Endothelial cell of umbilical vein (primary cell): ENCODE results near the gene GRID1. TPM values are rescaled to one million over a fixed set of nuclear protein-coding genes. Genes with fewer than 3 reads are reported as not detected.

Experiments
- BruUV-seq: library from RNA; stranded (reverse); fragments of 400-500 nt; replicated peaks from 2 replicates; lab custom pipeline; 2021; lab: Mats Ljungman, UMichigan
- CTCF ChIA-PET: fragments of 300-600, 350-600 bp; sonication (Branson Sonifier 250); formaldehyde crosslinking; loops from one replicate; lab custom pipeline; 2021; ENCODE audit warnings: antibody characterized with exemption, inconsistent platforms; lab: Charles Lee
- POLR2A ChIA-PET: fragments of 300-600, 350-600 bp; sonication (Branson Sonifier 250); formaldehyde crosslinking; loops from one replicate; lab custom pipeline; 2021; ENCODE audit warnings: antibody characterized with exemption, inconsistent platforms; lab: Charles Lee
- DNase-seq: peaks from one replicate; pipeline ENCODE4 v3.0.0-alpha.2; 2011; ENCODE audit warnings: low read depth, low spot score
- FAIRE-seq: peaks from 2 replicates; lab custom pipeline; 2011; peaks lifted over from hg19 to GRCh38; lab: Jason Lieb, UNC
- H2AFZ ChIP-seq: 2 replicates; pipeline ENCODE4 v1.6.0; 2012; ENCODE audit warnings: low read depth, low read length, control low read depth, inconsistent platforms
- H3K27ac ChIP-seq: 2 replicates; pipeline ENCODE4 v1.5.1; 2011; ENCODE audit warnings: low read depth, mild to moderate bottlenecking, control low read depth, low read length, moderate library complexity; ENCODE audit not compliant: insufficient read depth
- H3K27me3 ChIP-seq, 2 experiments: 2 replicates each; pipeline versions ENCODE4 v1.6.0 to v1.6.1; 2011; ENCODE audit warnings: low read length in 2 of 2, mixed read lengths in 1 of 2; ENCODE audit not compliant: control insufficient read depth in 2 of 2, insufficient read depth in 2 of 2
- H3K36me3 ChIP-seq, 2 experiments: 2 replicates in 1 of 2; 3 replicates in 1 of 2; pipeline ENCODE4 v1.5.1; 2011; ENCODE audit warnings: low read length in 2 of 2, mild to moderate bottlenecking in 1 of 2, moderate library complexity in 1 of 2; ENCODE audit not compliant: control insufficient read depth in 2 of 2, insufficient read depth in 2 of 2; ENCODE audit errors: extremely low read depth in 1 of 2
- H3K4me1 ChIP-seq: 3 replicates; pipeline ENCODE4 v1.5.1; 2011; ENCODE audit warnings: mild to moderate bottlenecking, low read length; ENCODE audit not compliant: control insufficient read depth, insufficient read depth; ENCODE audit errors: extremely low read depth
- H3K4me2 ChIP-seq: 2 replicates; pipeline ENCODE4 v1.6.1; 2011; ENCODE audit warnings: low read length, control low read depth, mixed read lengths; ENCODE audit not compliant: insufficient read depth
- H3K4me3 ChIP-seq, 3 experiments: fragments of 200-600 bp in 1 of 3; sonication (generic), shearing (Covaris generic) in 1 of 3; replicated peaks in 1 of 3; 2 replicates each; pipeline ENCODE4 v1.5.1; 2011 to 2016; ENCODE audit warnings: control low read depth in 3 of 3, low read length in 3 of 3, mild to moderate bottlenecking in 2 of 3, inconsistent platforms in 1 of 3, low read depth in 1 of 3, moderate library complexity in 1 of 3; ENCODE audit not compliant: insufficient read depth in 1 of 3
- H3K79me2 ChIP-seq: 2 replicates; pipeline ENCODE4 v1.6.0; 2012; ENCODE audit warnings: low read length, inconsistent platforms; ENCODE audit not compliant: control insufficient read depth, insufficient read depth
- H3K9ac ChIP-seq: replicated peaks from 2 replicates; pipeline ENCODE3; 2011; ENCODE audit warnings: low read length, control low read depth; ENCODE audit not compliant: insufficient read depth; ENCODE audit errors: extremely low read depth
- H3K9me1 ChIP-seq: replicated peaks from 3 replicates; pipeline ENCODE4 v1.6.0; 2011; ENCODE audit warnings: mild to moderate bottlenecking, low read length; ENCODE audit not compliant: control insufficient read depth, insufficient read depth; ENCODE audit errors: extremely low read depth
- H3K9me3 ChIP-seq: replicated peaks from 2 replicates; pipeline ENCODE4 v1.5.1; 2012; ENCODE audit warnings: low read length, inconsistent platforms; ENCODE audit not compliant: control insufficient read depth, insufficient read depth
- H4K20me1 ChIP-seq: replicated peaks from 2 replicates; pipeline ENCODE3; 2011; ENCODE audit warnings: mild to moderate bottlenecking, low read length; ENCODE audit not compliant: control insufficient read depth, insufficient read depth; ENCODE audit errors: extremely low read depth
- CTCF ChIP-seq, 2 donors: IDR thresholded peaks; 1 replicate in 1 of 2; 2 replicates in 1 of 2; pipeline ENCODE4 v1.5.1; 2011; ENCODE audit warnings: low read length in 2 of 2, mild to moderate bottlenecking in 2 of 2, moderate library complexity in 2 of 2, control low read depth in 1 of 2, inconsistent platforms in 1 of 2, low read depth in 1 of 2; ENCODE audit not compliant: insufficient read depth in 1 of 2; ENCODE audit errors: extremely low read depth in 1 of 2
- EZH2 ChIP-seq: IDR thresholded peaks from 2 replicates; pipeline ENCODE4 v1.6.1; 2012; ENCODE audit warnings: borderline replicate concordance, low read depth, mild to moderate bottlenecking, moderate library complexity, low read length, inconsistent platforms; ENCODE audit not compliant: severe bottlenecking
- FOS ChIP-seq: IDR thresholded peaks from 2 replicates; pipeline ENCODE4 v1.6.1; 2011; ENCODE audit warnings: mild to moderate bottlenecking, low read length, moderate library complexity, borderline replicate concordance; ENCODE audit not compliant: insufficient read depth
- GATA2 ChIP-seq: IDR thresholded peaks from 2 replicates; pipeline ENCODE4 v1.7.0; 2011; ENCODE audit warnings: low read depth, mild to moderate bottlenecking, moderate library complexity, mixed read lengths, low read length; ENCODE audit not compliant: insufficient read length, insufficient read depth
- JUN ChIP-seq: IDR thresholded peaks from 2 replicates; pipeline ENCODE4 v1.6.1; 2011; ENCODE audit warnings: borderline replicate concordance, low read depth; ENCODE audit not compliant: insufficient read length, insufficient read depth
- MAX ChIP-seq: IDR thresholded peaks from 2 replicates; pipeline ENCODE4 v1.6.1; 2011; ENCODE audit not compliant: insufficient read depth, insufficient read length
- MYC ChIP-seq: IDR thresholded peaks from one replicate; pipeline ENCODE4 v1.6.1; 2011; ENCODE audit warnings: mild to moderate bottlenecking, low read depth, low read length
- POLR2A ChIP-seq: IDR thresholded peaks from 2 replicates; pipeline ENCODE4 v1.6.1; 2012; ENCODE audit warnings: low read depth, mild to moderate bottlenecking, control low read depth, low read length
- POLR2AphosphoS5 ChIP-seq: IDR thresholded peaks from 2 replicates; pipeline ENCODE4 v1.6.1; 2012; ENCODE audit warnings: low read depth, mild to moderate bottlenecking, control low read depth, low read length, moderate library complexity; ENCODE audit not compliant: insufficient read depth
- dilution Hi-C: fragments of 300-500 bp; cut with MboI; formaldehyde crosslinking; loops from one replicate; pipeline ENCODE4 v1.15.0; 2019; ENCODE audit warnings: low sequenced_read_pairs; ENCODE audit not compliant: extremely low pct_ligation_motif_present
- intact Hi-C: fragments of 100-400 bp; cut with micrococcal nuclease; formaldehyde crosslinking; loops from one replicate; pipeline ENCODE4 v1.10.0; 2022
- polyA plus RNA-seq, 4 experiments: library from polyadenylated mRNA; depleted of rRNA in 3 of 4; stranded (reverse) in 3 of 4; unstranded in 1 of 4; fragments of >200 nt; gene quantifications; 2 replicates each; pipeline versions ENCODE4 v1.2.1 to v1.2.3, GENCODE V29; 2011 to 2012; ENCODE audit warnings: missing spikeins in 1 of 4
- total RNA-seq: library from RNA; stranded (reverse); gene quantifications from 2 replicates; pipeline ENCODE4 v1.2.3, GENCODE V29; 2021

The GRID1 gene
- total and polyA plus RNA-seq, 2 donors (not counting 3 experiments of a cell fraction or from before 2014, with no cell fraction given) = not detected

- no TSS peak for BruUV-seq
- dilution Hi-C loops (no loop called here), intact Hi-C loops (no loop called here)
- POLR2A ChIA-PET = no interaction called here
- H3K79me2 ChIP-seq = no peaks in the 10 kb centered on the region
- no peaks in the 10 kb centered on the region for H3K27me3 ChIP-seq
- FAIRE-seq (no peak), DNase-seq (no peak)
- no peaks in the 10 kb centered on the region for H3K4me1 ChIP-seq
- H3K36me3 ChIP-seq = no peaks in the 10 kb centered on the region
- no peak overlapping the region for H3K9ac ChIP-seq
- H3K27ac ChIP-seq = no peak overlapping the region
- H4K20me1 ChIP-seq = no peaks in the 10 kb centered on the region
- no peak overlapping the region for H2AFZ ChIP-seq
- TF ChIP-seq POLR2A (no peak), MAX (no peak), EZH2 (no peak), JUN (no peak), FOS (no peak), CTCF (IDR thresholded peaks at IDR 0.05; ENCODE audit: extremely low read depth in 1 of 2, insufficient read depth in 1 of 2, low read depth in 1 of 2, low read length in 2 of 2) (no peak), POLR2AphosphoS5 (no peak), MYC (no peak), GATA2 (no peak)
- H3K4me3 ChIP-seq = no peak overlapping the region
- H3K9me3 ChIP-seq = no peaks in the 10 kb centered on the region
- CTCF ChIA-PET = no interaction called here
- H3K9me1 ChIP-seq = no peaks in the 10 kb centered on the region
- no peak overlapping the region for H3K4me2 ChIP-seq
Measured at GRCh38 chr10:86231796-86232560, 134.6 kb downstream of the GRID1 start.
